Tongue (tissue), 2 donors: Measurements from ENCODE around the gene SLC6A3. TPM values are rescaled to one million over a fixed set of nuclear protein-coding genes. Genes with fewer than 3 reads are reported as not detected.
"Not testable (repeated sequence)": the region's sequence is repeated elsewhere in the genome, so short reads cannot be mapped to it uniquely, and the experiment has no call there.

Experiments used
- DNase-seq: peaks from one replicate; pipeline ENCODE4 v3.0.0-alpha.2; 2015
- total RNA-seq: library from RNA; depleted of rRNA; stranded (reverse); fragments of >200 nt; gene quantifications from one replicate; pipeline ENCODE4 v1.2.3, GENCODE V29; 2014

Gene SLC6A3
- total RNA-seq, 1 donor from 2014 or later, result 0.10 TPM

DNA sequence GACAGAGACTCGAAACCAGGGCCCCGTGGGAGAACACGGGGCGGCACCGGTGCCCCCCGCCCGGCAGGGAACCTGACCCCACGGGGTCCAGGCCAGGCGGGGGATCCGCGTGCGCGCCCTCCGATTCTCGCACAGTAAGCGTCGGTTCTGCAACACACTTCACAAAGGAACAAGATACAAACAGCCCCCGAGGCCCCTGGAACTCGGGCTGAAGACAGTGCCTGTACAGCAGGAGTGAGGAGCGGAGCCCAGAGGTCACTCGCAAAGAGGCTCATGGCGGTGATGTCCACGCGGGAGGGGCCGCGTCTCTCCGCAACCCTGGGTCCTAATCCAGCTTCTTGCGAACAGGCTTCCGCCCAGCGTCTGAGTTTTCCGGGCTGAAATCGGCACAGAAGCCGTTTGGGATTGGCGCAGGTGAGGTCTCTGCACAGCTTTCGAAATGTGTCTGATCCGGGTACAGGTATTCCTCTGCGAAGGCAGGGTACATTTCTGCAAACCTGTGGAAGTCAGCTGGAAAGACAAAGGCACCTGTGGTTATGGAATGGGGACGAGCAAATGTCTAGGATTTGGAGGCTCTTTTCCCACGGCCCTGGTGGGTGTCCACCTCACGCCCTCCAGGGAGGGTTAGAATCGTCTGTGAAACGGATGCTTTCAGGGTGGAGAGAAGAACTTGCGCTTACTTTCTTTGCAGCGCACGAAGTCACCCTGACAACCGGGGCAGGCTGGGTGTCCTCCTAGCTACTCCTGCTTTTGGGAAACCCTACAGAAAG, 18.3 kb upstream of the SLC6A3 start:
- no peak for DNase-seq

DNA sequence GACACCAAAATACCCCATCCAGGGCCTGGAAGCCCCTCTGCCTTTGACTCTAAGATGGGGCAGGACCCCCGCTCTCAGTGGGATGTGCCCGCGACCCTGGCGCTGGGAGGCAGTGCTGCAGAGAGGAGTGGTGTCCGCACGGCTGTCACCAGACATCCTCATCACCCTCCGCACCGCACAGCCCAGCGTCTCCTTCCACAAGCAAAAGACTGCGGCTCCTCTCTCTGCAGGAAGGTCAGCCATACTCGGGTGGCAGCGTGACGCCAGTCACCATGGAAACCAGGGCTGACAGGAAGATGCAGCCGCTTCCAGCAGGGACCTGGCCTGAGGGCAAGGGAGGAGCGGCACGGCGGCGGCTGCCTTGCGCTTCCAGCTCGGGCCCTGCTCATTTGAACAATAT, 17.1 kb upstream of the SLC6A3 start:
- DNase-seq, result no peak

DNA sequence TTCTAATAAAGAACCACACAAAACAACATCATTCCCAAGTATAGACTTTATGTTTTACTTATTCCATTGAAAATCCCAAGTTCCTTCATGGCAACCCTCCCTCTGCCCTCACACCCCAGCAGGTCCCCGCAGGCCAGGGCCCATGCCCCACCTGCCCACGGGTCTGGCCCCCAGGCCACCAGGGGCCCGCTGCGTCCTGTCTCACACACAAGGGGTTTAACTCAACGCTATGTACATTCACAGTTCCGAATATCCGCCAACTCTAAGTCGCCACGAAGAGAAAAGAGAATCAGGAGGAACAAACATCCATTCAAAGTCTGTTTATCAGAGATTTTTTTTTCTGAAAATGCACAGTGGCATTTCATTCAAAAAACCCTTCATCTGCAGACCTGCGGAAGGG, 16.2 kb upstream of the SLC6A3 start:
- no peak for DNase-seq

DNA sequence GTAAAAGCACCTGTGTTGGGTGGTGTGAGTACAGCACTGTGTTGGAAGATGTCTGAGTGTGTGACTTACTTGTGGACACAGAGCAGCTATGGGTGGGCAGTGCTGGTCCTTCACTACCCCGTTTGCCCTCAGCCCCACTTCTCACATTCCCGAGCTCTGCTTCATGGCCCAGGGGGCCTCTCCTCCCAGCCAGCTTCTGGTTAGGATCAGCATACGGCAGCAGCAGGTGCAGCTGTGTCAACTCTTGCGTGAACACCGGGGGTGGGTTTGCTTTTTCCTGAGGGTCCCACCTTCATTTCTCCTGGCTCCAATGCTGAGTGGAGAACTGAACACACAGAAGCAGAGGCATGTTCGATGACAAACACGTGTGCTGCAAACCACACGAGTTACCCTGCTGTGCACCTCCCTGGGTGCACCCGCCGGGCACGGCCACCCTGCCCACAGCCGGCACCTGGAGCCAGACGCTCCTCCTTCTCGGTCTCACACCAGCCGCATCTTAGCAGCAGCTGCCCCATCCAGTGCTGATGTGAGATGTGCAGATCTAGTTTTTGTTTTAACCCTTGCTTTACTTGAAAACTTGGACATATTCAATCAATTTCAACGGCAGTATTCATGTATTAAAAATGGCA, 14.9 kb upstream of the SLC6A3 start:
- no peak for DNase-seq

DNA sequence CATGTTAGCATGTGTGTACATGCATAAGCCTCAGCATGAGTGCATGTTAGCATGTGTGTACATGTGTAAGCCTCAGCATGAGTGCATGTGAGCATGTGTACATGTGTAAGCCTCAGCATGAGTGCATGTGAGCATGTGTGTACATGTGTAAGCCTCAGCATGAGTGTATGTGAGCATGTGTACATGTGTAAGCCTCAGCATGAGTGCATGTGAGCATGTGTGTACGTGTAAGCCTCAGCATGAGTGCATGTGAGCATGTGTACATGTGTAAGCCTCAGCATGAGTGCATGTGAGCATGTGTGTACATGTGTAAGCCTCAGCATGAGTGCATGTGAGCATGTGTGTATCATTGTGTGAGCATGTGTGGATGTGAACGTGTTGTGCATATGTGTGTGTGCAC, 14.2 kb upstream of the SLC6A3 start:
- not testable (repeated sequence) for DNase-seq

DNA sequence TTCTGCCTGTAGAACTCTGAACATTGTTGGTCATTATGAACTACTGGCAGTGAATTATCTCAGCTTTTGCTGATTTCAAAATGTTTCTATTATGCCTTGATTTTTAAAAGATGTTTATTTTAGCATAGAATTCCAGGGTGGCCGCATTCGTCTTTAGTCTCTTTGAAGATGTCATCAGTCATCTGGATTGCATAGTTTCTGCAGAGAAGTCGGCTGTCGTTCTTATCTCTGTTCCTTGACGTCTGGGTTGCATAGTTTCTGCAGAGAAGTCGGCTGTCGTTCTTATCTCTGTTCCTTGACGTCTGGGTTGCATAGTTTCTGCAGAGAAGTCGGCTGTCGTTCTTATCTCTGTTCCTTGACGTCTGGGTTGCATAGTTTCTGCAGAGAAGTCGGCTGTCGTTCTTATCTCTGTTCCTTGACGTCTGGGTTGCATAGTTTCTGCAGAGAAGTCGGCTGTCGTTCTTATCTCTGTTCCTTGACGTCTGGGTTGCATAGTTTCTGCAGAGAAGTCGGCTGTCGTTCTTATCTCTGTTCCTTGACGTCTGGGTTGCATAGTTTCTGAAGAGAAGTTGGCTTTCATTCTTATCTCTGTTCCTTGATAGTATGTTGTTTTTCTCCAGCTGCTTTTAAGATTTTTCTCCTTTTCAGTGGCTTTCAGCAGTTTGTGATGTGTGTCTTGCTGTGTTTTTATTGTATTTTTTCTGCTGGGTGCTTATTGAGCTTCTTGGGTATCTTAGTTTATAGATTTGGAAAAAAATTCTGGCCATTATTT, 11.1 kb upstream of the SLC6A3 start:
- not testable (repeated sequence) for DNase-seq

DNA sequence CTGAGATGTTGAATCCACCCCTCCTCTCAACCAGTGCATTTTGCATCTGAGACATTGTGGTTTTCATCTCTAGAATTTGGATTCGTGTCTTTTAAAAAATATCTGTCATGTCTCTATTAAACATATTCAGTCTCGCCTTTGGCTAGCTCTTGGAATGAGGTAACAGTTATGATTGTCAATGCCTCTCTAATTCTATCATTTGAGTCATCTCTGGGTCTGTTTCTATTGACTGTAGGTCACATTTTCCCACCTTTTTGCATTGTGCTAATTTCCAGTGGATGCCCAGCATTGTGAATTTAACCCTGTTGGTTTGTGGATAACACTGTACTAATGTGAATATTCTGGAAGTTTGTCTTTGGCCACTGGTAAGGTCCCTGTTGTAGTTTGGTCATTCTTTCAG, 8.4 kb upstream of the SLC6A3 start:
- DNase-seq, result no peak

DNA sequence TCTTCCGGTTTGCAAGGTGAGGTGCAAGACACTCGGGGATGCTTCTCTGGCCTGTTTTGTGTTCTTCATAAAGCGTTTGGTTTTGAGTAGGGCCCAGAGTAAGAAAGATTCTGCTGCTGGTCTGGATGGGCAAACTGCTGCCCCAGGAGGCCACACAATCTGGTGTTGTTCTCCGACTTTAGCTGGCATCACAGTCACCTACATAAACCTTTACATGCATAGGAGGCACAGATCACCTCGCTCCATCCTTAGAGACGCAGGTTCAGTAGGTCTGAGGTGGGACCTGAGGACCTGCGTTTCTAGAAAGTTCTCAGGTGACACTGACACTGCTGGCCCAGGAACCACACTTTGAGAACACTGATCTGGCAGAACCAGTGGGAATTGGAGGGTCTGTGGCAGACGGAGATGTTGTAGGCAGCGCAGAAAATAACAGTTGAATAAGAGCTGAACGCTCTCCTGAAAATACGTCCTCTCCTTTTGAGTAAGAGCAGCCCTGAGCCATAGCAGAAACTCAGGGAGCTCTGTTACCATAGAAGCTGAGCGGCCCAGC, 3.9 kb upstream of the SLC6A3 start:
- DNase-seq, result no peak

DNA sequence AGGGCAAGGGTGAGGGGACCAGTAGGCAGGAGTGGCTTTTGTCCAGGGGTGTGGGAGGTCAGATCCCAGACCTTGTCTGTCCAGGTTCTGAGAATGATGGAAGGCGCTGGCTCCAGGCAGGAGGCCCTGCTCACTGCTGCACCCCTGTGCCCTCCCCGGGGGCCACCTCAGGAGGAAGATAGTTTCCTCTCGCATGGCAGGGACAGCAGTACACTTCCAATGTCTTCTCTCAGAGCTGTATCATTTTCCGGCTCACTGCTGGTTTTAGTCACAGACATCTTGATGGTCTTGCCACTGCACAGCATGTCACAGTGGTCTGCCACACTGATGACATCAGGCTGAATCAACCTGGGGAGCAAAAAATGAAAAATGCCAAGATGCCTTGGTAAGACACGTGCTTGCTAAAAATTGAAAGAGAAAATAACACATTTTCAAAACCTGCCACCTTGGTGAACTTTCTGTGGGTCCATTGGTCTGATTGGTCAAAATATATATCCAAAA, 3.3 kb upstream of the SLC6A3 start:
- DNase-seq, result no peak

DNA sequence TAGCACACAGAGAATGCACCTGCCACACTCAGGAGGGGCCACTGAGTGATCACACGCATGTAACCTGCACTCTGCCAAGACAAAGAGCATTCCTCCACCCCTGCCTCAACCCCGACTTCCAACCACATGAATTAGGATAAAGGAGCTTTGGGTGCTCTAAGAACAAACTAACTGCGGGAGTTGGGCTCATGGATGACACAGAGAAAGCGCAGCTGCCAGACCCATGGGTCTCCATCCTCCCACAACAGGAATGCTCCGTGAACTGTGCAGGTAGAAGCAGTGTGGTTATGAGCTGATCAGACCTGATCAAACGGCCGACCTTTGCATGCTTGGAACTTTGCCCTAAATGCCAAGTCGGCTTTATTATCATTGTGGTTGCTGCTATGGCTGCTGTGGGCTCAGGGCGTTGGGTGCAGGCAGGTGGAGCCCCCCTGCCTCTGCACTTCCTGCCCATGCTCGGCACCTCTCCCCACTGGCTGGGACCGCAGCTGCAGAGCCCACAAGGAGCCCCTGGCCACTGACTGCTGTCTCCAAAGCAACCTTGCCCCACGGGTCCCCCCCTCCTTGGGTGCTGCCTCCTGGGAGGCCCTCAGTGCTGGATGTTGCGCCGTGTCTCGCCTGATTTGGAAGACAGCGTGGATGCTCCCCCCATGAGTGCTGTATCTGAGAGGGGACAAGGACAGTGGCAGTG, 2.6 kb upstream of the SLC6A3 start:
- DNase-seq, result no peak

DNA sequence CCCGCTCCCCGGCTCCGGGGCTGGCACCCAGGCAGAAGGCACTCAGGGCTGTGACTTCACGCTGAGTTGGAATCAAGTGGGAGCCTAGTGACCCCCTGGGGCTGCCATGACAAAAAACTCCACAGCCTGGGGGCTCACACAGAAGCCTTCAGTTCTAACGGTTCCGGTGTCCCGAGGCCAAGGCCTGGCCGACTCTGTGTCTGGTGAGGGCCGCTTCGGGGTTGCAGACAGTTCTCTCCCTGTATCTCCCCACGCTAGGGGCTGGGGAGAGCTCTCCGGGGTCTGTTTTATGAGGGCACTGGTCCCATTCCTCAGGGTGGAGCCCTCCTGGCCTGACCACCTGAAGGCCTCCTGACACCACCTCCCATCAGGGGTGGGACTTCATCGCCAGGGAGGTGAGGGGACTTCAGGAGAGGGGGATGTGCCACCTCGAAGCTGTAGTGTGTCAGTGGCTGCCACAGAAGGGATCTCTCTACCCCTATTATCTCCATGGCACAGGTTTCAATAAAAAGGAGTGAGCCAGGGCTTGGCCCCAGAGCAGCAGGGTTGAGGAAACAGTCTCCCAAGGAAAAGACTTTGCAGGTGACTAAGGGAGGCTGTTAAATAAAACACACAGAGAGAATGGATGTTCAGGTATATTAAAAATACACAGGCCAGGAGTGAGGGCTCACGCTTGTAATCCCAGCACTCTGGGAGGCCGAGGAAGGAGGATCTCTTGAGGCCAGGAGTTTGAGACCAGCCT, 1.5 kb upstream of the SLC6A3 start:
- no peak for DNase-seq

DNA sequence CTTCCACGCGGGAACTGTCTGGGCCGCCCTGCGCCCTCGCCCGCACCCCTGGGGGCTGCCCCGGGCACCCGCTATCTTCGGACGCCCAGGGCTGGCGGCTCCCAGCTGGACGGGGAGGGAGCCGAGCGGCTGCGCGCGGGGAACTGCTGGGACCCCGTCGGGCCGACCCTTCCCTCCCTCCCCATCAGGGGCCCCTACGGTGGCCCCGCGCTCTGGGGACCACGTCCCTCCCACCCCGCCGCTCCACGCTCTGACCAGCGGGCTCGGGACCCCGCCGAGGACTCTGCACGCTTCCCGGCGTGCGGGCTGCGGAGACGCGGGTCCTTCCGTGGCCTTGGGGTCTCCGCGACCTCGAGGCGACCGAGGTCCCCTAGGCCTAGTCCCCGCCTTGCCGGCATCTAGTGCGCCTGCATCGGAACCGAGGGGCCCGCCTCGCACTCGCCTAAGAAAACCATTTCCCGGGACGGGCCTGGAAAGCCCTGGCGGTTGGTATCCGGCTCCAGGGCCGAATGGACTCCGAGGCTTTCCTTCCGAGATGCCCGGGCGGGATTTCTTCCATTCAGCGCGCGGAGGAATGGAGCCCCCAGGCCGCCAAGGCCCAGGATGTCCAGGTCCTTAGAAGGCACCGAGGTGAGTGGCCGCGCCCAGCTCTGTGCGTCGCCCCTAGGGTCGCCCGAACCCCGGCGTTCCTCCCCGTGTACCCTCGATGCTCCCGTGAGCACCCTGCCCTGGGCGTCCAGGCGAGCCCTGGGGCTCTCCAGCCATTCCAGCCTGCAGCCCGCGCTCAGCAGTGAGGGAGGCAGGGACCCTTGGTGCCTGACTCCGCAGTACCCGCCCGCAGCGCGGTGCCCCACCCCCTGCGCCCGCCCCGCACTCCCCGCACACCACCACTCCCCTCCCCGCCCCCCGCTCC, 705 bp upstream of the SLC6A3 start:
- no peak for DNase-seq

DNA sequence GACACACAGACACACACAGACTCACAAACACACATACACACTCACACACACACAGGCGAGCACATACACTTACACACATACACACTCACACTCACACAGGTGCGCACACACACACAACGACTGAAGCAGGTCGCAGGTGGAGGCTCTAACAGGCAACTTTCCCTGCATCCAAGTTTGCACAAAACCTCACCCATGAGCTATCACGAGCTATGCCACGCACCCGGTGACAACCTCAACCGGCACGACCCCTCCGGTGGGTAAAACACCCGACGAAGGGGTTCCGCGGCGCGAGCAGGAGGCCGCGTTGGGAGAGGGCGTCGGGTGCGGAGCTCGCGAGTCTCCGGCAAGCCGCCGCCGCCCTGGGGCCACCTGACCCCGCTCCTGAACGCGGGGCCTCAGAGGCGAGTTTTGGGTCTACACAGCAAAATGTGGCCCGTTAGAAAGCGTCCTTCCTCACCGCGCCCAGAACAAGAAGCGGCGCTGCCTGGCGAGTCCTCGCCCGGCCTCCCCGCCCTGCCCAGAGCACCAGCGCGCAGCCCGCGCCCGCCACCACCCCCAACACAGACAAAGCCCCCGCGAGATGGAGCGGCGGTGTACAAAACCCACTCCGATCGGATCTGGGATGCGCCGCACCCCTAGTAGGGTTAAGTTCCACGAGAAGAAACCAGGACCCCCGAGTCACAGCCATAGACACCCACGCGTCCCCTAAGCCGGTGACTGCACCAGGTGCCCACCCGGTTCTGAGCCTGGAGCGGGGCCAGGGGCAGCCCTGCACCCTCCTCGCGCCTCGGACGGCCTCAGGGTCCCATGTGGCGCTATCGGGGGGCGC, 665 bp downstream of the SLC6A3 start:
- no peak for DNase-seq

DNA sequence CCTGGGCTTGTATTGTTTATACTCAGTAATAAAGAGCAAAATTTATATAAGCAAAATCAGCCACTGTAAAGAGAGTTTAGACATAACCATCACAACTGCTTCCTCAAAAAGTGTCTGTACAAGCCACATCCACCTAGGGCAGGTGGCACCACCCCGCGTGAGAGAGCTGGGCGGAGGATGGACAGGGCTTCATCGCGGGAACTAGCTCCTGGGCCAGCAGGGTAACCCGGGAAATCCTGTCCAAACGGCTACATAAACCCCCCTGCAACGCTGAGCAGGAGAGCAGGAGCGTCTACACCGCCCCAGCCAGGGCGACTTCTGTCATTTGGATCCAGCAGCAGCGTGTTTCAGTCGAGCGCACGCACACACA, 1.3 kb downstream of the SLC6A3 start:
- DNase-seq, result no peak

DNA sequence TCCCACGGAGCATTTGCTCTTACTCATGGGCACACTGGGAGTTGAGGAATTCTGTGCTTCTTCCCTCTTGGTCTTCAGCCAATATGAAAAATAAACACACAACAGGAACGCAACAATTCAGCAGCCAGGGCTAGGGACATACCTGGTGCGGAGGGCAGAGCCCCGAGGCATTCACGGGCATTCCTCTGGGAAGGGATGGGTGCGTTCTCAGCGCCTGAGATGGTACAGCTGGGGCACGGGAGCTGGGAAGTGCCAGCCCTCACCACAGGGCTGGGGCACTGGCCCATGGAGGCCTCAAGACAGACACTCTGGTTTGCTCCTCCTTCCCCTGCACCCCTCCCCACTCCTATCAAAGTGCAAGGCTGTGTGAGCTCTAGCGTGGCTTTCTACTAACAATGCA, 2.1 kb downstream of the SLC6A3 start:
- no peak for DNase-seq

DNA sequence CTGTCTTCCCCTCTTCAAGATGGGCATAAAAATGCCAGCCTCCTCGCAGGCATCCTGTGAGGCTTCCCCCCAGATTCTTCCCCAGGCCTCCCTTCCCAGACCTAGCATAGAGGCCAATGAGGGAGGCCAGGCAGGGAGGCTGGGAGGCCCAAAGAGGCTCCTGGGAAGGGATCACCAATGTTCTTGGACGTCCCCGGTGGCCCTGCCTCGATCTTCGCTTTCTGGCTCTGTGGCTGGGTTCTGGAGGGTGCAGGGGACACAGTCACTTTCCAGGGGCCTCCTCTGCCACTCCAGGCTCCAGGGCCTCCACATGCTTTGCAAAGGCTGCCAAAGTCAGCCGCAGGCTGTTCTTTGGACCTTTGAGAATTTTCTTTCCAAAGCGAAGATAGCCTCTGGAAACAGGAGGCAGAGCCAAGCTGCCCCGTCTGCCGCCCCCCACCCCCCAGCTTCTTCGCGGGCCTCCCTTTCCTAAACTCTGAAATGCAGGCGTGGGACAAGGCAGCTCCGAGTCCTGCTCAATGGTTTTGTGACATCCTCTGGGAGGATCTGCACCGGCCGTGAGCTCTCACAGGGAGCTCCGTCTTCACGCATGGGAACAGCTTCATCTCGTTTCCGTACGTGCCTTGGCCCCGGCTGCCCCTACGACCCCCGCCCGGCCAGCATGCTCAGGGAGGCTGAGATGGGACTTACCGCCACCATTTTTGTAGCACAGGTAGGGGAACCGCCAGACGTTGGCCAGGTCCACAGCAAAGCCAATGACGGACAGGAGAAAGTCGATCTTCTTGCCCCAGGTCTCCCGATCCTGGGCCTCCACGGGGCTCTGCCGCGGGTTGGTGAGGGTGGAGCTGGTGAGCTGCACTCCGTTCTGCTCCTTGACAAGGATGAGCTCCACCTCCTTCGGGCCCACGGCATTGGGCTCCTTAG, 2.8 kb downstream of the SLC6A3 start:
- no peak for DNase-seq

DNA sequence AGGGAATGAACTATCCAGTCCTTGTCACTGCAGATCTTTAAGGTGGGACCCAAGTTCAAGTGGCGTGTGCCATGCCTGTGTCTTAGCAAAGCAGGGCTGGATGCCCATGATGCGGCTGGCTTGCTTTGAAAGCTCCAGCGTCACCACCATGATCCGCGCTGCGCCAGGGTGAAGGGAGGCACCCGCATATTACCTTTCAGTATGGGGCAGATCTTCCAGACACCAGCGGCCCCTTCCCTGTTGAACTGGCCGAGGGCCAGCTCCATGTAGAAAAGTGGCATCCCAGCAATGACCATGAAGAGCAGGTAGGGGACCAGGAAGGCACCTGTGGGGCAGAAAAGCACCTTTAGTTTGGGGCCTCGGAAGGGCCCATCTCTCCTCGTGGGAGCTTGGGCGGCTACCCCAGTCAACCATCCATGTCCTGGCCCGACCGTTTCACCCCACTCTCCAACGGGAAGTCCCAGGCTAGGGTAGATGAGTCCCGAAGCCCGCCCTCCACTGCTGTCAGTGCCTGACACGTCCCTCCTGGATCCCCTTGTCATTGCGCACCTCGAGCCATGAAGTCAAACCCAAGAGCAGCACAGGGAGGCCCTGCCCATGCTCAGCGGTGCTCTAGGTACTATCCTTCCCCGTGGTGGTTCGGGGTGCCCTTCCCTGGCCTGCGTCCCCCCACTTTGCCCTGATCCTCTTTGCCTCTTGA, 3.9 kb downstream of the SLC6A3 start:
- no peak for DNase-seq

DNA sequence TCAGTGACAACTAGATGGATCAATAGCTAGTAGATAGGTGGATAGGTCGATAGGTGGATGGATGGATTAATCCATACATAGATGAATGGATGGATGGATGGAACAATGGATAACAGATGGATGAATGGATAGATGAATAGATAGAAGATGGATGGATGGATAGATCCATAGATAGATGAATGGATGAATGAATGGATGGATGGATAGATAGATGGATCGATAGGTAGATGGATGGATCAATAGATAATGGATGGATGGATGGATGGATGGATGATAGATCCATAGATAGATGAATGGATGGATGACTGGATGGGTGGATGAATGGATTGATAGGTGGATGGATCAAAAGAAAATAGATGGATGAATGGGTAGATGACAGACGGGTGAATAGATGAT, 5.1 kb downstream of the SLC6A3 start:
- DNase-seq, result no peak
